ENCODE results near the gene DGKG. TPM values are rescaled to one million over a fixed set of nuclear protein-coding genes. Genes with fewer than 3 reads are reported as not detected.

Gene DGKG
- total RNA-seq, 3 donors from 2014 or later, result 0.80 to 6.7 (median 0.96) TPM

GRCh38 chr3:186108106-186108940 is 253.7 kb downstream of the DGKG start:
- DNase-seq (peak; percentile 24 to 62 (median 50)), ATAC-seq (no peak)
- Histone ChIP-seq H3K36me3 (ENCODE audit: low read depth) (peaks cover 6% of the 10 kb centered on the region), H3K9me3 (no peaks in the 10 kb centered on the region), H3K4me3 (peak overlapping the region; percentile 32), H3K4me1 (ENCODE audit: low read depth) (peaks cover 30% of the 10 kb centered on the region)
- intact Hi-C loops (cut with DNase I, micrococcal nuclease), result no loop called here
- TF ChIP-seq CTCF (IDR thresholded peaks at IDR 0.05), result no peak

GRCh38 chr3:186107215-186108105 is 254.6 kb downstream of the DGKG start:
- ATAC-seq, result no peak
- peaks cover 6% of the 10 kb centered on the region for H3K36me3 ChIP-seq (ENCODE audit: low read depth)
- peak; percentile 59 to 70 (median 63) for DNase-seq
- no peak for TF ChIP-seq CTCF (IDR thresholded peaks at IDR 0.05)
- intact Hi-C loops (cut with DNase I, micrococcal nuclease), result no loop called here
- no peak overlapping the region for H3K4me3 ChIP-seq
- H3K4me1 ChIP-seq (ENCODE audit: low read depth), result peaks cover 30% of the 10 kb centered on the region
- no peaks in the 10 kb centered on the region for H3K9me3 ChIP-seq

- TF ChIP-seq CTCF (IDR thresholded peaks at IDR 0.05), result no peak
- DNase-seq (no peak), ATAC-seq (no peak)
- no peak overlapping the region for H3K4me3 ChIP-seq
- peaks cover 27% of the 10 kb centered on the region for H3K4me1 ChIP-seq (ENCODE audit: low read depth)
- intact Hi-C loops (cut with DNase I, micrococcal nuclease), result no loop called here
- H3K36me3 ChIP-seq (ENCODE audit: low read depth), result peaks cover 6% of the 10 kb centered on the region
- no peaks in the 10 kb centered on the region for H3K9me3 ChIP-seq
These were observed 256.5 kb downstream of the DGKG start for GRCh38 chr3:186105543-186105942.

- Histone ChIP-seq H3K36me3 (ENCODE audit: low read depth) (no peaks in the 10 kb centered on the region), H3K9me3 (no peaks in the 10 kb centered on the region), H3K4me1 (ENCODE audit: low read depth) (peaks cover 14% of the 10 kb centered on the region), H3K4me3 (no peak overlapping the region)
- DNase-seq, result no peak
- TF ChIP-seq CTCF (IDR thresholded peaks at IDR 0.05), result no peak
- intact Hi-C loops (cut with DNase I, micrococcal nuclease), result no loop called here
- no peak for ATAC-seq
These were observed 259.3 kb downstream of the DGKG start for GRCh38 chr3:186102687-186103086.

- Histone ChIP-seq H3K36me3 (ENCODE audit: low read depth) (no peaks in the 10 kb centered on the region), H3K4me3 (no peak overlapping the region), H3K4me1 (ENCODE audit: low read depth) (peaks cover 15% of the 10 kb centered on the region), H3K9me3 (no peaks in the 10 kb centered on the region)
- no peak for TF ChIP-seq CTCF (IDR thresholded peaks at IDR 0.05)
- DNase-seq (no peak), ATAC-seq (no peak)
- intact Hi-C loops (cut with DNase I, micrococcal nuclease), result no loop called here
These were observed 261.6 kb downstream of the DGKG start for GRCh38 chr3:186100398-186100797.
